ENCODE measurements around the gene CCDC61.

The CCDC61 gene

GRCh38 chr19:45975306-45976070, 19.8 kb upstream of the CCDC61 start:
- no peak for DNase-seq (ENCODE audit: low spot score)

DNA sequence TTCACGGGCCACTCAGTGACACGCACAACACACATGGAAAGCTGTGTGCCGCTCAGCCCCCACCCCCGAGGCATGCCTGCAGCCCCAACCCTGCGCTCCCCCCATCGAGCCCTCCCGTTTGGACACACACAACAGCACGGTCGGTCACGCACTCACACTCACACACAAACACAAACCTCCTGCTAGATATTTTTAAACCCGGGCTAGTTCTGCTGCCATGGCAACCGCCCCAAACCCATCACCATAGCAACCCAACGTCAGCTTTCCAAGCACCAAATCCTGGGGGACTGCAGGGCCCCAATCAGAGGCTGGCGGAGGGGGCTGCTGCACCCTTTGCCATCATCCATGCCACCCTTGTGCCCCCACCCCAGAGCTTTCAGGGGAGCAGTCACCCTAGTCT, 19.1 kb upstream of the CCDC61 start:
- no peak for DNase-seq (ENCODE audit: low spot score)

GRCh38 chr19:45978156-45978555, 17.1 kb upstream of the CCDC61 start:
- DNase-seq (ENCODE audit: low spot score): no peak

- DNase-seq (ENCODE audit: low spot score): no peak
Measured at GRCh38 chr19:45981350-45981749, 13.9 kb upstream of the CCDC61 start.

DNA sequence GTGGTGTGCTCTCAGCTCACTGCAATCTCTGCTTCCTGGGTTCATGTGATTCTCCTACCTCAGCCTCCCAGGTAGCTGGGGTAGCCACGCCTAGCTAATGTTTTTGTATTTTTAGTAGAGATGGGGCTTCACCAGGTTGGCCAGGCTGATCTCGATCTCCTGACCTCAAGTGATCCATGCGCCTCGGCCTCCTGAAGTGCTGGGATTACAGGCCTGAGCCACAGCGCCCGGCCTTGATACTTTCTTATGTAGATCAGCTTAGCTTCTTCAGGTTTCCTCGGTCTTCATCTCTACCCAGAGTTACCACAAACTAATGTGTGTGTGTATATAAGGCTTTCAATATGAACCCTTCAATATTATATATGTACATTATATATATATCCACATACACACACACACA, 9.9 kb upstream of the CCDC61 start:
- no peak for DNase-seq (ENCODE audit: low spot score)

DNA sequence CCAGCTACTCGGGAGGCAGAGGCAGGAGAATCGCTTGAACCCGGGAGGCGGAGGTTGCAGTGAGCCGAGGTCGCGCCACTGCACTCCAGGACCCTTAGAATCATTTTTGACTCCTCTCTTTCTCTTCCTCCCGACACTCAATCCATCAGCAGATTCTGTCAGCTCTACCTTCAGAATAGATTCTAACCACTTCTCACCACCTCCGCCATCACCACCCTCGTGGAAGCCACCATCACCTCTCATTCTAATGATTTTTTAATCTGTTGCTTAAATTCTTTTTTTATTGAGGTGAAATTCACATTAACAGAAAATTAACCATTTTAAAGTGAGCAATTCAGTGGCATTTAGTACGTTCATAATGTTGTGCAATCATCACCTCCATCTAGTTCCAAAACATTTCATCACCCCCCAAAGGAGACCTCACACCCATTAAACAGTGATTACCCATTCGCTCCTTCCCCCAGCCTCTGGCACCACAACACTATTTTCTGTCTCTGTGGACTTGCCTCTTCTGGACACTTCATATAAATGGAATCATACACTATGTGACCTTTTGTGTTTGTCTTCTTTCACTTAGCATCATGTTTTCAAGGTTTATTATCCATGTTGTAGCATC, 5.0 kb upstream of the CCDC61 start:
- DNase-seq (ENCODE audit: low spot score): no peak

- DNase-seq (ENCODE audit: low spot score): no peak
Measured at GRCh38 chr19:45994456-45994997, 740 bp upstream of the CCDC61 start.

DNA sequence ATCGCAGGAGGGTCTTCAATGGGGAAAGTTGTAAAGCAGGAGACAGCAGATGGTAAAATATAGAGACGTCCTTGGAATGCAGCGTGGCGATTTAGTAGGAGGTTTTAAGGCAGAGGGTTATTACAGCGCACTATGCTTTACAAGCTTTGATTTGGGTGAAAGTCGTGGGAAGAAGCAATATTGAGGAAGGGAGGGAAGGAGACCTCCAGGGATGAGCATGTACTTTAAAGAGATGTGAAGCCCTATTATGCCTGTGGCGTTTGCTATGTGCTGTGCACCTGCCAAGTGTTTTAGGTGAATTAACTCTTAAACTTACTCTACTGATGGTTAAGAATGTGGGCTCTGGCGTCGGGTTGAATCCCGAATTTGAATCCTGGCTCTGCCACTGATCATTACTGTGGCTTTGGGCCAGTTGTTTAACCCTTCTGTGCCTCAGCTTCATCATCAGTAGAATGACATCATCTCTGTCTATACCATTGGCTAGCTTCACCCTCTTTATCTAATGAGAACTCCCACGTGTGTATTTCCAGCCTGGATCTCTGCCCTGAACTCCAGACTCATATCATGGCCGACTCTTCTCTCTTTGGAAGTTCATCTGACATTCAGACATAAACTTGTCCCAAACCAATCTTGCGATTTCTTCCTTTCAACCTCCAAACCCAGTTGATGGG, 583 bp downstream of the CCDC61 start:
- DNase-seq (ENCODE audit: low spot score): no peak

- DNase-seq (ENCODE audit: low spot score): no peak
Measured at GRCh38 chr19:45996933-45997332, 1.7 kb downstream of the CCDC61 start.

DNA sequence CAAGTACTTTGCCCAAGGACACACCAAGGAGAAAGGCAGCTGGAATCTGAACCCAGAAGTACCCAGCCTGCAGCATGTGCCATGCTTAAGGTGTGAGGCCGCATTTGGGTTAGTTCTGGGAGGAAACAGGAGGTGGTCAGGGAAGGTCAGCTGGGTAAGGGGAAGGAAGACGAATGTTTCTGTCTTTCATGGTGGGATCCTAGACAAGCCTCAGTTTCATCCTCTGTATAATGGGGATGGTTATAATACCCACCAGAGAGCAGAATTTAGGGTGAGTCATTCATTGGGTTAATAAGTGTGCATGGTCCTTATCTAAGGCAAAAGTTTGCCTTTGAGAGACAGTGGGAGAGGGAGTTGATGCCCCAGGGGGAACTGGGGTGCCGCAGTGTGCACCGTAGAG, 3.6 kb downstream of the CCDC61 start:
- DNase-seq (ENCODE audit: low spot score): no peak

DNA sequence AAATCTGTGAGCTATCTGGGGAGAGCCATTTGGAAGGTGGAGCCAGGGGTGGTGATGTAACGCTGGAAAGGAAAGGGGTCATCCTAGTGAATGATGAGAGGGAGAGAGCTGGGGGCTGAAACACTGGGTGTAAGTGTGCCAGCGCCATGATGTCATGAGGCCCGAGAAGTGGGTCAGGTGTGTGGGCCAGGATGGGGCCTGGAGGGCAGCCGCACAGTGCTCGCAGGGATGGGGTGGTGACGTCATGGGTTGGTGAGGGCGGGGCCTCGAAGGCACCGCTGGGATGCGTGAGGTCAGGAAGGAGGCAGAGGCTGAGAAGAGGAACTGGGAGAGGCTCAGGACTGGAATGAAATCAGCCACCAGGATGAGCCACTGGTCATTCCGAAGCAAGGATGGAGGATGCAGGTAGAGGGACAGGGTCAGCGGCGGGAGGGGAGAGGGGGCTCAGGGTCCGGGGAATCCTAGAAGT, 4.4 kb downstream of the CCDC61 start:
- peak; percentile 29 for DNase-seq (ENCODE audit: low spot score)

GRCh38 chr19:46000491-46001246, 5.4 kb downstream of the CCDC61 start:
- DNase-seq (ENCODE audit: low spot score): peak; percentile 30

DNA sequence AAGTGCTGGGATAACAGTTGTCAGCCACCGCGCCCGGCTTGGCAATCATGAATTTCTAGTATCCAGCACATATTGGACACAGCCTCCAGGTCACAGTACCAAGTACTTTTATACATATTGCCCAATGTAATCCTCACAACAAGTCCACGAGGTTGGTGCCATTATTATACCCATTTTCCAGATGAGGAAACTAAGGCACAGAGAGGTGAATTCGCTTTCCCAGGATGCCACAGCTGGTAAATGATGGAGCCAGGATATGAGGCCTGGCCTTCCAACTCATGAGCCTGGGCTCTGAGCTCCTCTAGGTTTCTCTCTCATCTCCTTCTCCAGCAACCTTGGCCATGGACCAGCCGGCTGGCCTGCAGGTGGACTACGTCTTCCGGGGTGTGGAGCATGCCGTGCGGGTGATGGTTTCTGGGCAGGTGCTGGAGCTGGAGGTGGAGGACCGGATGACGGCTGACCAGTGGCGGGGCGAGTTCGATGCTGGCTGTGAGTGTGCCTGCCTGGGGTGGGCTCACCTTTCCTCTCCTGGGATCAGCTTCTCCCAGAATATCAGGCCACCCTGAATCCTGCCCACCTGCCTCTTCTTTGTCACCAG, 7.5 kb downstream of the CCDC61 start:
- no peak for DNase-seq (ENCODE audit: low spot score)

- no peak for DNase-seq (ENCODE audit: low spot score)
Measured at GRCh38 chr19:46006411-46006810, 11.1 kb downstream of the CCDC61 start.

DNA sequence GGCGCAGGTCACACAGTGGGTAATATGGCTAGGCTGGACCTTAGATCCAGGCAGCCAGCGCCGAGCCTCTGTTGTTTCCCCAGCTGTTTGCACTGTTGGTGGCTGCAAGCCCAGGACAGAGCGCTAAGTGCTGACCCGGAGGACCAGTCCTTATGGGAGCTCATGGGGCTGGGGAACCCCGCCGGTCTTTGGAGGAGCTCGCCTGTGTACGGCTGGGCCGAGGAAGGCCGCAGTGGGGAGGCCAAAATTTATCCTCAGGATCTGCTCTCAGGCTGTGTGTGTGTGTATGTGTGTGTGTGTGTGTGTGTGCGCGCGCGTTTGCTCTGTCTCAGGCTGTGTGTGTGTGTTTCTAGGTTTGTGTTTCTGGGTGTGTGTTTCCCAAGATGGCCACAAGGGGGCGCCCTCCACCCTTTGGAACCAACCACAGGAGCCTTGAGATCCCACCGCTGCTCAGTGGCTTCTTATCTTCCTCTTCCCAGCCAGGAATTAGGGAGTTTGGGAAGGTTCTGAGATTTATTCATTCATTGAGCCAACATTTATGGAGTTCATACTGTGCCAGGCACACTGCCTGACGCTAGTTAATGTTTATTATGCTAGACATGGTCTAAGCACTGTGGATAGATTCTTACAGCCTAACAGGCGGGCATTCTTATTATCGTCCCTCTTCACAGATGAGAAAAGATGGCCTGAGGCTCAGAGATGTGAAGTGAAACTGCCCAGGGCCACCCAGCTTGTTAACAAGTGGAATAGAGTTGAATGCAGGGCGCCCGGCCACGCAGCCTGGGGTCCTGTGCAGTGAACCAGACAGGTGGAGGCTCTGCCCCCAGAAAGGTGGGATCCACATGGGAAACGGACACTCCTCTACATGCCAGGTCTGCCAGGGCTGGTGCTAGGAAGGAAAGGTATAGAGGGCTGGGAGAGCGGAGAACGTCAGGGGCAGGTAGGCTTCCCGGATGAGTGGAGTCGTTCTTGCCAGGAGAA, 14.6 kb downstream of the CCDC61 start:
- DNase-seq (ENCODE audit: low spot score): peak; percentile 82

DNA sequence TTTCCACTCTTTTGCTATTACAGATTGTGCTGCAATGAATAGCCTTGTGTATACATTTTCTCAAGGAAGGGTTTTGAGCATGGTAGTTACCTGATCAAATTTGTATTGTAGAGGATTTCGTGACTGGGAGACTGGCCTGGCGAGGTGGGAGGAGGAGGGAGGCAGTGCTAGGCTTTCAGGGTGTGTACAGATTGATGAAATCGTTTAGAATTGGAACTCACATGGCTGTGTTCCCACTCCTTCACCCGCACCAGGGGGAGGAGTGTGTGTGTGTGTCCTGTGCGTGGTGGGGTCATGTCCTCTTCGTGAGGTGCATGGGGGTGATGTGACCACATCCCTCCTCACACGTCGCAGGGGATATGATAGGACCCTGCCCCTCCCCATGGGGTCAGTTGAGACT, 19.3 kb downstream of the CCDC61 start:
- DNase-seq (ENCODE audit: low spot score): no peak

- peak; percentile 57 for DNase-seq (ENCODE audit: low spot score)
Measured at GRCh38 chr19:46014941-46015686, 19.8 kb downstream of the CCDC61 start.

GRCh38 chr19:46015687-46016425, 20.6 kb downstream of the CCDC61 start:
- no peak for DNase-seq (ENCODE audit: low spot score)
